ENCODE results near the gene ZNF541.

ZNF541 gene

DNA sequence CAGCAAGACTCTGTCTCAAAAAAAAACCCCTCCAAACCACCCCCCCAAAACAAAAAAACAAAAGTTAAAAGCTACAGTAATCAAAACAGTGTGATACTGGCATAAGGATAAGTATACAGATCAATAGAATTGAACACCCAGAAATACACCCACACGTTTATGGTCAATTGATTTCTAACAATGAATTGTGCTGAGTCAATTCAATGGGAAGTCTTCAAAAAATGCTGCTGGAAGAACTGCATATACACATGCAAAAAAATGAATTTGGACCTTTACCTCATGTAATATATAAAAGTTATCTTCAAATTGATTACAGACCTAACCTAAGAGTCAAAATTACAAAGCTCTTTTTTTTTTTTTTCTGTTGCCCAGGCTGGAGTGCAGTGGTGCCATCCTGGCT is 38.3 kb downstream of the ZNF541 start:
- no peak for DNase-seq
- Histone ChIP-seq H3K4ac (ENCODE audit: low read depth, low read length) (no peak overlapping the region), H3K4me2 (ENCODE audit: low read length) (no peak overlapping the region), H4K91ac (ENCODE audit: low read depth, low read length) (no peak overlapping the region), H3K18ac (ENCODE audit: low read length) (no peak overlapping the region), H3K27me3 (ENCODE audit: insufficient read depth, low read length) (no peaks in the 10 kb centered on the region), H2AK5ac (ENCODE audit: low read length) (no peak overlapping the region), H2BK120ac (ENCODE audit: insufficient read depth, low read length, poor library complexity) (no peak overlapping the region), H3K36me3 (ENCODE audit: control insufficient read depth in 1 of 2, insufficient read depth in 2 of 2, low read length in 2 of 2) (no peaks in the 10 kb centered on the region), H2AFZ (ENCODE audit: insufficient read depth, low read length, poor library complexity) (no peak overlapping the region), H3K14ac (ENCODE audit: low read length) (no peak overlapping the region), H3K4me3 (ENCODE audit: low read depth, low read length) (no peak overlapping the region), H3K79me1 (ENCODE audit: low read length) (no peaks in the 10 kb centered on the region), H4K8ac (ENCODE audit: low read depth, low read length) (no peak overlapping the region), H3K9ac (ENCODE audit: low read length) (no peak overlapping the region), H4K12ac (ENCODE audit: low read depth, low read length) (no peak overlapping the region), H3K27ac (ENCODE audit: low read depth, low read length) (no peak overlapping the region), H3K9me3 (ENCODE audit: insufficient read depth, low read depth, low read length) (no peaks in the 10 kb centered on the region), H2BK12ac (ENCODE audit: low read length) (no peak overlapping the region), H3K79me2 (ENCODE audit: control insufficient read depth, insufficient read depth, low read length, poor library complexity) (no peaks in the 10 kb centered on the region), H3K4me1 (ENCODE audit: control insufficient read depth in 1 of 2, insufficient read depth in 2 of 2, low read length in 2 of 2) (no peaks in the 10 kb centered on the region), H2BK5ac (ENCODE audit: low read depth, low read length, poor library complexity) (no peak overlapping the region), H3K23ac (ENCODE audit: low read length) (no peak overlapping the region)
- no CpG with 5 or more reads among the region's 1 CpG for WGBS (ENCODE audit: extremely low coverage, insufficient coverage, insufficient read length)

- H2AFZ ChIP-seq (ENCODE audit: insufficient read depth, low read length, poor library complexity): no peak overlapping the region
- no peak overlapping the region for H4K91ac ChIP-seq (ENCODE audit: low read depth, low read length)
- DNase-seq: no peak
- no peak overlapping the region for H3K4me2 ChIP-seq (ENCODE audit: low read length)
- H3K4ac ChIP-seq (ENCODE audit: low read depth, low read length): no peak overlapping the region
- no peaks in the 10 kb centered on the region for H3K79me2 ChIP-seq (ENCODE audit: control insufficient read depth, insufficient read depth, low read length, poor library complexity)
- no peak overlapping the region for H3K23ac ChIP-seq (ENCODE audit: low read length)
- H3K27ac ChIP-seq (ENCODE audit: low read depth, low read length): no peak overlapping the region
- no peaks in the 10 kb centered on the region for H3K36me3 ChIP-seq (ENCODE audit: control insufficient read depth in 1 of 2, insufficient read depth in 2 of 2, low read length in 2 of 2)
- no peak overlapping the region for H2BK5ac ChIP-seq (ENCODE audit: low read depth, low read length, poor library complexity)
- no peak overlapping the region for H4K8ac ChIP-seq (ENCODE audit: low read depth, low read length)
- no peak overlapping the region for H3K9ac ChIP-seq (ENCODE audit: low read length)
- no peak overlapping the region for H2BK12ac ChIP-seq (ENCODE audit: low read length)
- no peaks in the 10 kb centered on the region for H3K9me3 ChIP-seq (ENCODE audit: insufficient read depth, low read depth, low read length)
- no peak overlapping the region for H3K18ac ChIP-seq (ENCODE audit: low read length)
- H3K79me1 ChIP-seq (ENCODE audit: low read length): no peaks in the 10 kb centered on the region
- no peaks in the 10 kb centered on the region for H3K4me1 ChIP-seq (ENCODE audit: control insufficient read depth in 1 of 2, insufficient read depth in 2 of 2, low read length in 2 of 2)
- H2BK120ac ChIP-seq (ENCODE audit: insufficient read depth, low read length, poor library complexity): no peak overlapping the region
- no CpG with 5 or more reads among the region's 14 CpGs for WGBS (ENCODE audit: extremely low coverage, insufficient coverage, insufficient read length)
- no peaks in the 10 kb centered on the region for H3K27me3 ChIP-seq (ENCODE audit: insufficient read depth, low read length)
- H2AK5ac ChIP-seq (ENCODE audit: low read length): no peak overlapping the region
- no peak overlapping the region for H4K12ac ChIP-seq (ENCODE audit: low read depth, low read length)
- H3K14ac ChIP-seq (ENCODE audit: low read length): no peak overlapping the region
- H3K4me3 ChIP-seq (ENCODE audit: low read depth, low read length): no peak overlapping the region
These were observed 41.1 kb downstream of the ZNF541 start for GRCh38 chr19:47531640-47532387.

DNA sequence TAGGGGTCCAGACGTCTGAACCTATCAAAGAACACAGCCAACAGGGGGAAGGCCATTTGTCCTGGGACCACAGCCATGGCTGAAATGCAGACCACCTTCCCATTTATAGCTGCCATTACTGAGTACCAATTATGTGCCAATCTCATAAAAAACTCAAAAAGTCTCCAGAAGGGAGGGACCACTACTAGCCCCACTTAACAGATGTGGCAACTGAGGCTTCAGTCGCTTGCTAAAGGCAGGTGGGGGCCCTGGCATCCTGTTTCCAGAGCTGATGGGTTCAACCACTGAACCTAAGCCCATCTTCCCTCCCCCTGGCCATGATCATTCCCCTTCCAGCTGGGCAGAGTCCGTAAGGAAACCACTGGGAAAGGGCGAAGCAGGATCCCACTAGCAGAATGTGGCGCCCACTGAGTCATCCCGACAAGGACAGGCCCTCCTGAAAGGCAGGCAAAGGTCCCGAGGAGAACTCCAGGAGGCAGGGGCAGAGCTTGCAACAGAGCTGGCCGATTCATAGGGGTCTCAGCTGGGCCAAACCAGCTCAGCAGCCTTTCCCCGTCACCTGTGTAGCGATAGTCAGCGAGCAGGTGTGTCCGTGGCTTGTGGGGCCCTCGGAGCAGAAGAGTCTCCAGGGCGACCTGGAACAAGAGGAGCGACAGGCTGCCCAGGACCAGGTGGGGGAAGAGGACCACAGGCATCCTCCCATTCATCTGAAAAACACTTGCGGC is 43.8 kb downstream of the ZNF541 start:
- Histone ChIP-seq H4K12ac (ENCODE audit: low read depth, low read length) (no peak overlapping the region), H3K4me2 (ENCODE audit: low read length) (no peak overlapping the region), H4K91ac (ENCODE audit: low read depth, low read length) (no peak overlapping the region), H3K79me2 (ENCODE audit: control insufficient read depth, insufficient read depth, low read length, poor library complexity) (no peaks in the 10 kb centered on the region), H3K4ac (ENCODE audit: low read depth, low read length) (no peak overlapping the region), H3K27ac (ENCODE audit: low read depth, low read length) (no peak overlapping the region), H3K23ac (ENCODE audit: low read length) (no peak overlapping the region), H3K36me3 (ENCODE audit: control insufficient read depth in 1 of 2, insufficient read depth in 2 of 2, low read length in 2 of 2) (no peaks in the 10 kb centered on the region), H3K79me1 (ENCODE audit: low read length) (no peaks in the 10 kb centered on the region), H3K4me3 (ENCODE audit: low read depth, low read length) (no peak overlapping the region), H2BK120ac (ENCODE audit: insufficient read depth, low read length, poor library complexity) (no peak overlapping the region), H2BK12ac (ENCODE audit: low read length) (no peak overlapping the region), H3K9ac (ENCODE audit: low read length) (no peak overlapping the region), H2AFZ (ENCODE audit: insufficient read depth, low read length, poor library complexity) (no peak overlapping the region), H3K14ac (ENCODE audit: low read length) (no peak overlapping the region), H4K8ac (ENCODE audit: low read depth, low read length) (no peak overlapping the region), H3K27me3 (ENCODE audit: insufficient read depth, low read length) (no peaks in the 10 kb centered on the region), H2AK5ac (ENCODE audit: low read length) (no peak overlapping the region), H3K4me1 (ENCODE audit: control insufficient read depth in 1 of 2, insufficient read depth in 2 of 2, low read length in 2 of 2) (no peaks in the 10 kb centered on the region), H3K9me3 (ENCODE audit: insufficient read depth, low read depth, low read length) (no peaks in the 10 kb centered on the region), H3K18ac (ENCODE audit: low read length) (no peak overlapping the region), H2BK5ac (ENCODE audit: low read depth, low read length, poor library complexity) (no peak overlapping the region)
- no CpG with 5 or more reads among the region's 16 CpGs for WGBS (ENCODE audit: extremely low coverage, insufficient coverage, insufficient read length)
- no peak for DNase-seq

DNA sequence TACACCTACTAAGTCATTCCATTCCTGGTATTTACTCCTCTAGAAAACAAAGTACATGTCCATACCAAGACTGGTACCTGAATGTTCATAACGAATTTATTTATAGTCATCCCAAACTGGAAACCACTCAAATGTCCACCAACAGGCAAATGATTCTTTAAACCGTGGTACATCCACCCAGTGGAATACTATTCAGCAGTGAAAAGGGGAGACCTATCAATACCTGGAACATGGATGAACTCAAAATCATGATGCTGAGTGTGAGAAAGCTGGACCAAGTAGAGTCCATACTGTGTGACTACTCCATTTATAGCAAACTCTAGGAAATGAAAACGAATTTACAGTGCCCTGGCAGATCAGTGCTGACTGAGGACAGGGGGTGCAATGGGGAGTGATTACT is 46.1 kb downstream of the ZNF541 start:
- H3K9ac ChIP-seq (ENCODE audit: low read length): no peak overlapping the region
- H4K12ac ChIP-seq (ENCODE audit: low read depth, low read length): no peak overlapping the region
- no peaks in the 10 kb centered on the region for H3K9me3 ChIP-seq (ENCODE audit: insufficient read depth, low read depth, low read length)
- H3K27me3 ChIP-seq (ENCODE audit: insufficient read depth, low read length): no peaks in the 10 kb centered on the region
- no peak overlapping the region for H3K4me2 ChIP-seq (ENCODE audit: low read length)
- no peaks in the 10 kb centered on the region for H3K36me3 ChIP-seq (ENCODE audit: control insufficient read depth in 1 of 2, insufficient read depth in 2 of 2, low read length in 2 of 2)
- no peak overlapping the region for H2BK120ac ChIP-seq (ENCODE audit: insufficient read depth, low read length, poor library complexity)
- no CpG with 5 or more reads among the region's 3 CpGs for WGBS (ENCODE audit: extremely low coverage, insufficient coverage, insufficient read length)
- no peaks in the 10 kb centered on the region for H3K79me1 ChIP-seq (ENCODE audit: low read length)
- no peaks in the 10 kb centered on the region for H3K79me2 ChIP-seq (ENCODE audit: control insufficient read depth, insufficient read depth, low read length, poor library complexity)
- peaks cover 0 to 2% of the 10 kb centered on the region in 2 experiments for H3K4me1 ChIP-seq (ENCODE audit: control insufficient read depth in 1 of 2, insufficient read depth in 2 of 2, low read length in 2 of 2)
- no peak overlapping the region for H2AFZ ChIP-seq (ENCODE audit: insufficient read depth, low read length, poor library complexity)
- H3K23ac ChIP-seq (ENCODE audit: low read length): no peak overlapping the region
- no peak overlapping the region for H3K18ac ChIP-seq (ENCODE audit: low read length)
- no peak for DNase-seq
- H3K4ac ChIP-seq (ENCODE audit: low read depth, low read length): no peak overlapping the region
- H3K27ac ChIP-seq (ENCODE audit: low read depth, low read length): no peak overlapping the region
- H3K14ac ChIP-seq (ENCODE audit: low read length): no peak overlapping the region
- no peak overlapping the region for H3K4me3 ChIP-seq (ENCODE audit: low read depth, low read length)
- no peak overlapping the region for H4K8ac ChIP-seq (ENCODE audit: low read depth, low read length)
- no peak overlapping the region for H4K91ac ChIP-seq (ENCODE audit: low read depth, low read length)
- no peak overlapping the region for H2BK12ac ChIP-seq (ENCODE audit: low read length)
- no peak overlapping the region for H2AK5ac ChIP-seq (ENCODE audit: low read length)
- H2BK5ac ChIP-seq (ENCODE audit: low read depth, low read length, poor library complexity): no peak overlapping the region

Measured in trophoblast cell (in vitro differentiated cells and primary cell).